ENCODE results near the gene SLC35G3. TPM values are rescaled to one million over a fixed set of nuclear protein-coding genes. Genes with fewer than 3 reads are reported as not detected.
A peak's percentile ranks its signal among the peaks of the same experiment; 100 is the strongest.

Gene SLC35G3
- total RNA-seq, 4 donors from 2014 or later: not detected

GRCh38 chr17:35170968-35171771 lies 23.0 kb downstream of the SLC35G3 start:
- no peak for TF ChIP-seq POLR2A (IDR thresholded peaks at IDR 0.05)
- peak in 3 of 5 experiments; percentile 3 to 26 (median 19) for TF ChIP-seq CTCF (IDR thresholded peaks at IDR 0.05 in 4 of 5, conservative IDR thresholded peaks at IDR 0.05 in 1 of 5)
- Histone ChIP-seq H3K9me3 (no peaks in the 10 kb centered on the region), H3K4me3 (no peak overlapping the region), H3K27ac (no peak overlapping the region), H3K36me3 (peaks cover 0 to 76% of the 10 kb centered on the region in 2 donors), H3K27me3 (no peaks in the 10 kb centered on the region), H3K4me1 (no peaks in the 10 kb centered on the region)
- DNase-seq: no peak
- ATAC-seq: no peak
- intact Hi-C loops (cut with DNase I; ENCODE audit: low total_unique reads) (no loop called here), in situ Hi-C loops (cut with MboI; ENCODE audit: low sequenced_read_pairs in 4 of 4) (loop anchor here in 2 of 4 donors (5.0 to 25.0 kb wide), 3 partner anchors 364 to 566 kb away; partner anchors contain the start of genes SLFN12L (in 2 of the 2) and RASL10B (in 1 of the 2))

GRCh38 chr17:35169835-35170363 lies 24.3 kb downstream of the SLC35G3 start:
- Histone ChIP-seq H3K4me3 (no peak overlapping the region), H3K27me3 (no peaks in the 10 kb centered on the region), H3K4me1 (no peaks in the 10 kb centered on the region), H3K27ac (no peak overlapping the region), H3K36me3 (peaks cover 0 to 72% of the 10 kb centered on the region in 2 donors), H3K9me3 (no peaks in the 10 kb centered on the region)
- DNase-seq (no peak), ATAC-seq (no peak)
- in situ Hi-C loops (cut with MboI; ENCODE audit: low sequenced_read_pairs in 4 of 4): loop anchor here in 3 of 4 donors (5.0 to 25.0 kb wide), 3 partner anchors 365 to 567 kb away; partner anchors contain the start of genes SLFN12L (in 3 of the 3) and RASL10B (in 1 of the 3)
- TF ChIP-seq CTCF (IDR thresholded peaks at IDR 0.05 in 4 of 5, conservative IDR thresholded peaks at IDR 0.05 in 1 of 5) (no peak), POLR2A (IDR thresholded peaks at IDR 0.05) (no peak)
- intact Hi-C loops (cut with DNase I; ENCODE audit: low total_unique reads): no loop called here

GRCh38 chr17:35167666-35168065 lies 26.5 kb downstream of the SLC35G3 start:
- TF ChIP-seq POLR2A (IDR thresholded peaks at IDR 0.05): no peak
- TF ChIP-seq CTCF (IDR thresholded peaks at IDR 0.05 in 4 of 5, conservative IDR thresholded peaks at IDR 0.05 in 1 of 5): no peak
- Histone ChIP-seq H3K4me3 (no peak overlapping the region), H3K27ac (no peak overlapping the region), H3K27me3 (no peaks in the 10 kb centered on the region), H3K9me3 (no peaks in the 10 kb centered on the region), H3K36me3 (peaks cover 0 to 72% of the 10 kb centered on the region in 2 donors), H3K4me1 (no peaks in the 10 kb centered on the region)
- intact Hi-C loops (cut with DNase I; ENCODE audit: low total_unique reads): no loop called here
- peak in 1 of 2 donors; percentile 44 for ATAC-seq
- in situ Hi-C loops (cut with MboI; ENCODE audit: low sequenced_read_pairs in 4 of 4): loop anchor here in 2 of 4 donors (5.0 to 25.0 kb wide), 2 partner anchors 370 to 570 kb away; partner anchors contain the start of genes RASL10B (in 1 of the 2) and SLFN12L (in 1 of the 2)
- no peak for DNase-seq

GRCh38 chr17:35167046-35167445 lies 27.1 kb downstream of the SLC35G3 start:
- Histone ChIP-seq H3K27me3 (no peaks in the 10 kb centered on the region), H3K4me1 (no peaks in the 10 kb centered on the region), H3K9me3 (no peaks in the 10 kb centered on the region), H3K36me3 (peaks cover 0 to 71% of the 10 kb centered on the region in 2 donors), H3K27ac (no peak overlapping the region), H3K4me3 (no peak overlapping the region)
- TF ChIP-seq POLR2A (IDR thresholded peaks at IDR 0.05) (no peak), CTCF (IDR thresholded peaks at IDR 0.05 in 4 of 5, conservative IDR thresholded peaks at IDR 0.05 in 1 of 5) (no peak)
- intact Hi-C loops (cut with DNase I; ENCODE audit: low total_unique reads) (no loop called here), in situ Hi-C loops (cut with MboI; ENCODE audit: low sequenced_read_pairs in 4 of 4) (loop anchor here in 2 of 4 donors (5.0 to 25.0 kb wide), 2 partner anchors 370 to 570 kb away; partner anchors contain the start of genes RASL10B (in 1 of the 2) and SLFN12L (in 1 of the 2))
- ATAC-seq (no peak), DNase-seq (no peak)
